Superior temporal gyrus (tissue), 1 donor: ENCODE measurements around the gene PARP15.
"Not testable (repeated sequence)": the region's sequence is repeated elsewhere in the genome, so short reads cannot be mapped to it uniquely, and the experiment has no call there.

Experiments used
- DNase-seq: peaks from one replicate; pipeline ENCODE4 v3.0.0-alpha.2; 2016; ENCODE audit errors: extremely low spot score

The PARP15 gene

GRCh38 chr3:122665881-122666280 lies 88.4 kb downstream of the PARP15 start:
- no peak for DNase-seq

- no peak for DNase-seq
Observed at GRCh38 chr3:122668930-122669730, 91.7 kb downstream of the PARP15 start.

GRCh38 chr3:122671553-122671952 lies 94.1 kb downstream of the PARP15 start:
- no peak for DNase-seq

GRCh38 chr3:122674339-122674738 lies 96.9 kb downstream of the PARP15 start:
- no peak for DNase-seq

GRCh38 chr3:122676759-122677158 lies 99.3 kb downstream of the PARP15 start:
- DNase-seq = no peak

GRCh38 chr3:122677216-122677615 lies 99.8 kb downstream of the PARP15 start:
- DNase-seq = no peak

- DNase-seq = no peak
Observed at GRCh38 chr3:122678506-122678905, 101.1 kb downstream of the PARP15 start.

GRCh38 chr3:122679085-122679881 lies 101.8 kb downstream of the PARP15 start:
- DNase-seq = peak; percentile 85

GRCh38 chr3:122679882-122680474 lies 102.5 kb downstream of the PARP15 start:
- DNase-seq = peak; percentile 18

GRCh38 chr3:122680475-122681283 lies 103.2 kb downstream of the PARP15 start, which contains the start of gene PARP14:
PARP14 (plus strand) TSS chr3:122680839; CDS start chr3:122680884, 45 bp downstream.
- DNase-seq = peak; percentile 38

- no peak for DNase-seq
Observed at GRCh38 chr3:122681284-122681973, 104.0 kb downstream of the PARP15 start.

- no peak for DNase-seq
Observed at GRCh38 chr3:122681974-122682409, 104.5 kb downstream of the PARP15 start.

GRCh38 chr3:122682778-122683411 lies 105.4 kb downstream of the PARP15 start:
- not testable (repeated sequence) for DNase-seq

- no peak for DNase-seq
Observed at GRCh38 chr3:122687298-122687697, 109.8 kb downstream of the PARP15 start.
